Activated effector memory CD4-positive, alpha-beta T cell treated with Interleukin-2 at 50 U/mL for 16 hours (primary cell): Measurements from ENCODE around the gene SDK2.
"Not testable (repeated sequence)": the region's sequence is repeated elsewhere in the genome, so short reads cannot be mapped to it uniquely, and the experiment has no call there.

Experiments used
- DNase-seq: peaks from one replicate; pipeline ENCODE4 v3.0.0-alpha.2; 2020

The SDK2 gene

DNA sequence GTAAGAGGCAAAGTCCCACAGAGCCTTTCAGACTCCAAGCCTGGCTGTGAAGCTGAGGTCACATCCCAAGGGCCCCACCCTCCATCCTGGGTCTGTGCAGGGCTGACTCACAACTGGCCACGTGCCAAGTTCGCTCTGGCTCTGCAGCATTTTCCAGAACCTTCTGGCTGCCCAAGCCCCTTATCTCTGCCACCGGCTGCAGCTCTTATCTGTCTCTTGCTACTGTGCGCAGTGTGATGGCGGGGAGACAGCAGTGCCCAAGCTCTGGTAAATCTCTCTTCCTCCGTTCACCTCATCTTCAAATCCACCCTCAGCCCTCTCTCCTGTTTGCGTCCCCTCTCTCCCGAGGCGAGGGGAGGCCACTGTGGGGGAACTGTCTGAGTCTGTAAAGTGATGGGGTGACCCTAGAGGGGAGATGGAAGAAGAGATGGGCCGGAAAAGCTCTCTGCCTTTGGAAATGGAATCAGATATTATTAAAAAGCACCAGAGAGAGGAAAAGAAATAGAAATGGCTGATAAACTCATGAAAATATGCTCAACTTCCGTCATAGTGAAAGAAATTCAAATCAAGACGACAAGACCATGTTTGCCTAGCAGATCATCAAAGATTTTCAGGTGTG is 169.8 kb downstream of the SDK2 start:
- DNase-seq, result no peak

DNA sequence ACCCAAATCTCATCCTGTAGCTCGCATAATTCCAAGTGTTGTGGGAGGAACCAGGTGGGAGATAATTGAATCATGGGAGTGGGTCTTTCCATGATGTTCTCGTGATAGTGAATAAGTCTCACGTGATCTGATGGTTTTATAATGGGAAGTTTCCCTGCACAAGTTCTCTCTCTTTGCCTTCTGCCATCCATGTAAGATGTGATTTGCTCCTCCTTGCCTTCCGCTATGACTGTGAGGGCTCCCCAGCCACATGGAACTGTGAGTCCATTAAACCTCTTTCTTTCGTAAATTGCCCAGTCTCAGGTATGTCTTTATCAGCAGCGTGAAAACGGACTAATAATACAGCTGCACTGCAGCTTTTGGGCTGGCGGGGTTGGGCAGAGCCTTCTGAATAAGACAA is 171.5 kb downstream of the SDK2 start:
- DNase-seq, result not testable (repeated sequence)

DNA sequence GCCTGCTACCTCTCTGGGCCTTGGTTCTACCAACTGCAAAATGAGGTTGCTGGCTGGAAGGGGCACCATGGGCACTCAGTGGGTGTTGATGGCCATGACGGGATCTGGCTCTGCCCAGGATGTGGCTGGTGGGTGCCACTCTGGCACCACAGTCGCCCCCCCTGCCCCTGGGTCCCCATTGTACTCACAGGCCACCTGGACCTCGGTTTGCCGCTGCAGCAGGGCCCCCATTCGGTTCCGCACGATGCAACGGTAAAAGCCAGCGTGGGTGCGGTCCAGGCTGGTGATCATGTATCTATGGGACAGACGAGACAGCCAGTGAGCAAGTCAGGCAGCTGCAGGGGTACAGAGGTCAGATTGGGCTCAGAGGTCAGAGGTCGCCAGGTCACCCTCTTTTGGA is 172.3 kb downstream of the SDK2 start:
- no peak for DNase-seq

DNA sequence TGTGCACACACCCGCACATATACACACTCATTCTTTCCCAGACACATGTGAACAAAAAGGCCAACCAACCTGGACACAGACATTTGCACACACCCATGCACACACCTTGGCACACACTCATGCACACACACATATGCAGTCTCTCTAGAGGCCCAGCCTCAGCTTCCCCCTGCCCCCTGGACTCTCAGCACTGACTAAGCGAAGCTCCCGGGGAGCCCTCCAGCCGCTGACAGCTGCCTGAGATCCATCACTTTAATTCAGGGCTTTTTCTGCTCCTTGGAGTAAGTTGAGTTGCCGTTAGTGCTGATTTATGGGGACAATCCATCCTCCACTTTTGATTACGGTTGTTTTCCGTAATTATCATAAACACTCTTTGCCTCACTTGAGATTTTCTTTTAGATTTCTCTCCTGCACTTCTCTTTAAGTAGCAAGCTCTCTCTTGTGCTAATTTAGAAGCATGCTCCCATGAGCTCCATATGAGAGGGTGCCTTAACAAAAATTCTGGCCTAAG is 173.9 kb downstream of the SDK2 start:
- no peak for DNase-seq

DNA sequence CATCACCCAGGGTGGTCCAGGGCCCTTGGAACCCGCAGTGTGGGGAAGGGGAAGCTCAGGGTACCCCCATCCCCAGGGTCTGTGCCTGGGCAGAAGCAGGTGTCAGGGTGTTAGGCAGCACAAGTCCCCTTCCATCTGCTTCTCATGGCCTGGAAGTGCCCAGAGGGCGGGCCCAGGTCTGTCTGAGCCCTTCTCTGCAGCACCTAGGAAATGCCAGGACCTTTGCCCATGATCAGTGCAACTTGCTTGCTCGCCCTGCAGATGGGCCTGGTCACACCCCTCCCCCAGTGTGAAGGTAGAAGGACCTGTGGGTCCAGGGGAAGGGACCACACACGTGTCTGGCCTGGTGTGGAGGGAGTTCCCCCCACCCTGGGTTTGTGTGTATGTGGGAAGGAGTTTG is 174.9 kb downstream of the SDK2 start:
- no peak for DNase-seq

DNA sequence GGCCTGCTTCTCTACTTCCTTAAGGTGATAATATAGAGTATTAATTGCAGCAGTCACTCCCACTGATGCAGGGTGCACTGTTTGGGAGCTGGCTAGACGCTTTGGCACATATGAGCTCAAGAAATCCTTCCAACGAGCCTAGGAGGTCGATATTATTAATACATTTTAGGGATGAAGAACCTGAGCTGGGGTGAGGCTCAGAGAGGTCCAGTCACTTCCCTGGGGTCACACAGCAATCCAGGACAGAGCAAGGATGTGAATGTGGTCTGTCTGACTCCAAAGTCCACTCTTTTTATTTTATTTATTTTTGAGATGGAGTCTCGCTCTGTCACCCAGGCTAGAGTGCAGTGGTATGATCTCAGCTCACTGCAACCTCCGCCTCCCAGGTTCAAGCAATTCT is 176.0 kb downstream of the SDK2 start:
- DNase-seq, result no peak

DNA sequence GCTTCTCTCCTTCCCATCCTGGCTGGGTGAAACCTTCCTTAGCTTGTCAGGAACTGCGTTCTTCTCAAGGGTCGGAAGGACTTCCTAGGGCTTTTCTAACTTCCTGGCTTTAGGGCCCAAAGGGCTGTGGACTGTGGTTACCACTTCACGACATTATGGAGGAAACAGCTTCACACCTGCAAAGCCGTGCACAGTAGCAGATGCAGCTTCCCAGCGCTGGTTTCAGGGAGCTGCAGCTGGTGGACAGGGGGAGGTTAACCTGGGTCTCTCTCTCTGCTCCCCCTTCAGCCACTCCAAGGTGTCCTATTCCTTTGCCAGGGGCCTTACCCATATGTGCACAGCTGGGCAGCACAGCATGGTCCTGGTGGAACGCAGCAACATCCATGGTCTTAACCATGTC is 176.6 kb downstream of the SDK2 start:
- DNase-seq, result no peak

DNA sequence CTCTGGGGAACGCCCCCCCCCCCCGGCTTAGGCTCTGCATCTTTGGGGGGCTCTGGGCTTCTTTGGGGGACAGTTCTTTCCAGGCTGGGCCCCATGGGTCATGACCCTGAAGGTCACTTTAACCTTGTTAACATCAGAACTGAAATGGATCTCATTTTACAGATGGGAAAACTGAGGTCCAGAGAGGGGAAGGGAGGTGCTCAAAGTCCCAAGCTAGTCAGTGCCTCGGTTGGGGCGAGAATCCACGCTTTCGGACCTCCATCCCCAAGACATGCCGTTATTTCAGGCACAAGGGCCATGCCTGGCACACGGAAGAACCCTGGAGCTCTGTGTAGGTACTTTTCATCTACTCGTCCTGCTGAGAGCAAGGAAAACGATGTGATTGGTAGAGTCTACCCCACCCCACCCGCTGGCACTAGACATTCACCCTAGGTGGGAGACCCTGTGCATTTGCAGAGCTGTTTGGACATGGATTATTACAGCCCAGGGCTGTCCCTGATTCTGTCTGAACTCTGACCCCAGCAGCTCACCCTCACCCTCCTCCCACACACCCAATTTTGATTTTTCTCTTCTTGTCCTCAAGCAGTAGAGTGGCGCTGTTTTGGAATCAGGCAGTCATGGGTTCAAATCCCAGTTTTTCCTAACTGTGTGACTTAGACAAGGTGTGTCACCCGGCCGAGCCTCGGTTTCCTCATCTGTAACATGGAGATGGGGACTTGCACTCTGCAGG is 177.4 kb downstream of the SDK2 start:
- DNase-seq, result no peak

DNA sequence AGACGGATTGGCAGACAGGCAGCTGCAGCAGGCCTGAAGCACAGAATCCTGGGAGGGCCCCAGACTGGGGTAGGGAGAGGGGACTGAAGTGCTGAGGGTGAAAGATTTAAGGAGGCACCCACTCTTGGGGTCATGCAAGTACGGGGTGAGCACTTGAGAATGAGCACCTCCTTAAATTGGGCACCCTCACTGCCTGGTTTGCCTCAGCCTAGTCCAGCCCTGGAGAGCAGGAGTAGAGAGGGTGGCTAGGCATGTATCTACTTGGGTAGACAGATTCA is 178.4 kb downstream of the SDK2 start:
- no peak for DNase-seq

DNA sequence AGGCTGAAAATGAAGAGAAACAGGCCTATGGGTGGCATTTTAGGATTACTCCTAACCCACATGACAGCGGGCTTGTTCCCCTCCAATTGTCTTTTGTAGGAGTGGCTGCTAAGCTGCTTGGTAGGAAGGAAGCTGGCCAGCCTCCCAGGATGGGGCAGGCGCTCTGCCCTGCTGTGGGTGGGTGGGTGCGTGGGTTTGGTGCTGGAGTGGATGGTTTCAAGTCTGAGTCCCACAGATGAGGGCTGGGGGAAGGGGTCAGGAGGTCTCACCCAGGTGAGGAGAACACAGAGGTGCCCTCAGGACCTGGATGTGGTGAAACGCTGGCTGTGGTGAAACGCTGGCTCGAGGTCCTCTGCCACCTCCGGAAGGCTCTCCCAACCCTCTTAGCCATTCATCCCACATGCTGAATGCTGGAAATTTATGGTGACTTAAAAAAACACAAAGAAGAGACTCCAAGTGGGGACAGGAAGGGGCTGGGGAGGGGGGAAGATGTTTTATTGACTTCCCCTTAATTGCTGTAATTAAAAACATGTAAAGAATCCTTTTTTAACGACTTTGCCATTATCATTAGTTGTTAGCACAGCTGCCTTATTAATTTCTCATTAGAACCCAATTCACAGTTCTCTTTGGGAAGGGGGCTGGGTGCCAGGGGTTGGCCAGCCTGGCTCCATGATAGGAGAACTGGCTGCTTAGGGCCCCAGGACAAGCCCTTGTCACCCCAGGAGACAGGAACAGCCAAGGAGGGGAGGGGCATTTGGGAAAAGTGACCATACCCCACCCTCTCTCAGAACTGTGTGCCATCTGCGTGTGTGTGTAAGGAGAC is 178.9 kb downstream of the SDK2 start:
- DNase-seq, result no peak

DNA sequence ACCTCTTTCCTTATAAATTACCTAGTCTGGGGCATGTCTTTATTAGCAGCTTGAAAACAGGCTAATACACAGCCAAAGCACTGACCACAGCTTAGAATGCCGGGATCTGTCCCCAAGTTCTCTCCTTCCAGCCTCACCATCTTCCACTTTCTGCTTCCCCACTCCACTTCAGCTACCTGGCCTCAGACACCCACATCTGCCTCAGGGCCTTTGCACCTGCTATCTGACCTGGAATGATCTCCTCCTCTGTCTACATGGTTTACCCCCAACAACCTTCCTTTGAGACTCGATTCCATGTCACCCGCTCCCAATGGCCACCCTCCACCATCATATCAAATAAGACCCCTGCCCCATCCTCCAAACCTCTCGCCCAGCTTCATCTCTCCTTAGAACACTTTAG is 179.8 kb downstream of the SDK2 start:
- DNase-seq, result no peak

DNA sequence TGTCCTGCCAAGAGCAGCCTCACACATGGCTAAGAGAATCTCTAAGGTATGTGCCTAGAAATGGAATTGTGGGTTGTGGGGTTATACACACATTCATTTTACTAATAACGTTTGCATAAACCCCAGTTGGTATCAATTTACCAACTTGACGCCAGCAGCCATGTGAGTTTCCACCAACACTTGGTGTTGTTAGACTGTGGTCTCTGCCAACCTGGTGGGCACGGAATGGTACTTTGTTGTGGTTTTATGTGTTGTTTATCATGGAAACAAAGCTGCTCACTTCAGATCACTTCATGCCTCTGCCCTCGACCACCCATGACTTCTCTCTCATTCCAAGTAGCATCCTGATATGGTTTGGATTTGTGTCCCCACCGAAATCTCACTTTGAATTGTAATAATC is 180.4 kb downstream of the SDK2 start:
- DNase-seq, result no peak

DNA sequence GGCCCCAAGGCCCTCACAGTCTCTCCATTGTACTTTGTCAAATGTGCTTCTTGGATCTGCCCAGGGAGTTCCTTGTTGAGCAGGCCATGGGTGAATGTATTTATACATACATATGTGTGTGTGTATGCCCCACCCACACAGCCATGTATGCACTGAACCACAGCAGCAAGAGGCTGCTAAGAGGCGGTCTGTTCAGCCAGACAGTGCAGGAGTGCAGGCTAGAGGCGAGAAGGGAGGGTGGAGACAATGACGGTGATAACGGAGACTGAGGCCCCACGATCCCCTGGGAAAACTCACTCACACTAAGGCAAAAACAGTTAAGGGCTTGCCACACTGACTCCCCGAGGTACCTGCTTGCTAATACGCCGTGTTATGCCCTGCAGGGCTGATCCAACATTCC is 181.4 kb downstream of the SDK2 start:
- no peak for DNase-seq

DNA sequence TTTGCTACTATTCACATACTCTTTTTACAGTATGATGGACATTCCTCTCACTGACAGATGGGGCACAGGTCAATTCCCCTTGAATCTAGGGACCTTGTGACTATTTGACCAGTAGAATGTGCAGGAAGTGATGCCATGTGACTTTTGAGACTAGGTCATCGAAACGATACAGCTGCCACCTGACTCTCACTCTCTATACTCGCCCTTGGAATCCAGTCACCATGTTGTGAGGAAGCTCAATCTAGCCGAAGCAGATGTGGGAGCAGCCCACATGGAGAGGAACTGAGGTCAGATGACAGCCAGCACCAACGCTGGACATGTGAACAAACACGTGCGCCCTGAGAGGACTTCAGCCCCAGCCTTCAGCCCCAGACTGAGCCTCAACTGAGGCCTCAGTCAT is 184.3 kb downstream of the SDK2 start:
- DNase-seq, result no peak

DNA sequence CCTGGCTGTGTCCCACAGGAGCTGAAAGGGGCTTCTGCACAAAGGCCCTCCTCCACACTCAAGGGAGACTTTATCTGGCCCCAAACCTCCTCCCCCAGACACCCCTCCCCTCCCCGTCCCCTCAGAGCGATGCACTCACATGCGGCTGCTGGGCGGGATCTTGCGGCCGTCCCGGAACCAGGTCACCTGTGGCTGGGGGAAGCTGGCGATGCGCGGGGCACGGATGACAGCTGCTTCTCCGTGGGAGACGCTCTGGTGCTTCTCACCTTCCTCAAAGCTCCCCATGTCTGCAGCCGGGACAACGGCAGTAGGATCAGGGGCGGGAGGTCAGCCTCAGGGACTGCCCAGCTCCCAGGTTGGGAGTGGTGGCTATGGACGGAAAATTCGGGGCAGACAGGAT is 188.5 kb downstream of the SDK2 start:
- no peak for DNase-seq

DNA sequence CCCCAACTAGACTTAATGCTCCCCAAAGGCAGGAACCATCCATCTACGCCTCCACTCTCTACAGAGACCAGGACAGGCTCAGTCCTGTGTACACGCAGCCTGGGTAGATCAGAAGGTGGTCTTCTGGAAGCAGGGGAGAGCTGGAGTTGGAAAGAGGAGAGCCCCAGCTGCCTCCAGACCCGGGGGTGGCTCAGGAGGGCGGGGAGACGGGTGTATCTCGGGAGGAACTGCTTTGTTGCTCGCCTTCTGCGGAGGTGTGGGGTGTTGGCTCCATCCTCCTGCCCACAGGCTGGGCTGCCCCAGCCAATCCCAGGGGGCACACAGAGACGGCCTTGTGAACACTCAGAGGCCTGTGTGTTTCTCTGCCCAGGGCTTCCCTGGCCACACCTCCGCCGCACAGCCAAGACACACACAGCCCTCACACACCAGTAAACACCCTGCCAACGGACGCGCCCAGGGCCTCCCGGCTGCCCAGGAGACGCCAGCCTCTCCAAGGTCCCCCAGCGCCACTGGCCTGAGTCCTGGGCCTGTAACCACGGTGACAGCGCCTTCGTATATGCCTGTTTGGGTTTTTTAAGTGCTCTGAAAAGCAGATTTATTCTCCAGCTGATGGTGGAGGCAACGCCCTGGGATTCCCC is 189.1 kb downstream of the SDK2 start:
- no peak for DNase-seq

DNA sequence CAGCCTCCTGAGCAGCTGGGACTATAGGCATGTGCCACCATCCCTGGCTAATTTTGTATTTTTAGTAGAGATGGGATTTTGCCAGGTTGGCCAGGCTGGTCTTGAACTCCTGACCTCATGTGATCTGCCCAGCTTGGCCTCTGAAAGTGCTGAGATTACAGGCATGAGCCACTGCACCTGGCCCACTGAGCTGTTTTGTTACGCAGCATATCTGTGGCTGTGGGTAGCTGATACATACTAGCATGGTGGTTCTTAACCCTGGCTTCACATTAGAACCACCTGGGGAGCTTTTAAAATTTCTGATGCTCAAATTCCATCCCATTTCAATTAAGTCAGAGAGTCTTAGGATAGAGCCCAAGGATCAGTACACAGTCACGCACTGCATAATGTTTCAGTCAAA is 190.8 kb downstream of the SDK2 start:
- DNase-seq, result not testable (repeated sequence)

DNA sequence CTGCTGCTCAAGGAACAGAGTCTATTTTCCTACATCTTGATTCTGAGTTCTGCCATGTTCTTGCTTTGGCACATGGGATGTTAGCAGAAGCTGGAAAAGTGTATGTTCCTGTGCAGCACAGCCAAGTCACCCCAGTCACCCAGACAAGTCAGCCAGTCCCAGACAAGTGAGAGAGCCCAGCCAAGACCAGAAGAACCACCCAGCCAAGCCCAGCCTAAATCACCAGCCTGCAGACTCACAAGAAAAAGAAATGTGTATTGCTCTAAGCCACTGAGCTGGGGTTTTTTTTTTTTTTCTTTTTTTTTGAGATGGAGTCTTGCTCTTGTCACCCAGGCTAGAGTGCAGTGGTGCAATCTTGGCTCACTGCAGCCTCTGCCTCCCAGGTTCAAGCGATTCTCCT is 191.2 kb downstream of the SDK2 start:
- no peak for DNase-seq

DNA sequence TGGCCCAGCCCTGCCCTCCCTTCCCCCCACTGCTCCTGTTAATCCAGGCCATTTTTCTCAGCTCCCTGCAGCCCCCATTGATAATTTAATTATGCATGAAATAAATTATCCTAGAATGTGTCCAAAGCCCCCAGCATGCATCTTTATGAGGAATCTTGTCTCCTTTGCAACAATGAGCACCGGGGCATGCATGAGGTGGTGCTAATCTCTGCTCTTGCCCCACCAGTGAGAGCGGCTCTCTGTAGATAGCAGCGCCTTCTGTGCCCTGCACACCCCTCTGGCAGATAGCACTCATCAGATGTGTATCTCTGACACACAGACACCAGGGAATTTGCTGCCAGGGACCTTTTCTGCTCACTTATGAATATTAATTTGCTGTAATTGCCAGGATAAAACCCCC is 192.2 kb downstream of the SDK2 start:
- DNase-seq, result no peak

DNA sequence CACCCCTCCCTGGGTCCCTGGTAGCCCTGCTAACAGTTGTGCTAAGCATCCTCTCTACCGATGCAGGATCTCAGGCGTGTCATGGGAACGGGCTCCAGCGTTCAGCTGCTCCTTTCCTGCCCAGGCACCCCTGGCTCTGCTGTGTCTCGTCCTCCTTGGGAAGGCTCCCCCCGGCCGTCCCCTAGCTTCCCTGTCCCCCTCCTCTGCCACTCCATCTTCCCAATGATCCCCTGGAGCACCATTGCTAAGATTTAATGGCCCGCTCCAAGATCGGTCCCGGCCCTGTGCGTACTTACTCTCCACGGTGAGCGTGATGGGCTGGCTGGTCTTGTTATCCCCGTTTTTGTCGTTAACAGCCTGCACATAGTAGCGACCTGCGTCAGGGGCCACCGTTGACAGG is 196.9 kb downstream of the SDK2 start:
- DNase-seq, result no peak

DNA sequence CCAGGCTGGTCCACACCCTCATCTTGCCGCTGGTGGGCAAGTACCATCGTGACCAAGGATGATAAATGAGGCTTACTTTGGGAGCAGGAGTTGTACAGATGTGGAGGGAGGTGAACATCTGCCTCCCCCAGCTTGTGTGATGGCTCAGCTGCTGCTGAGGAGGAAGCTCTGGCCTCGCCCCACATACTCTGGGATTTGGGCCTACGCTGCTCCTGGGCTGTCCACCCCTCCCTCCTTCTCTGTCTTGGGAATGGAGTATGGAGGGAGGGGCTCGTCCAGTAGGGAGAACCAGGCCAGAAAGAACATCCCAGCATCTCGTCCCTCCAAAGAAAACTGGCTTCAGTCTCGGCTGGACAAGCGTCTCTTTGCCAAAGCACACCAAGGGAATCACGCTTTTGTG is 197.6 kb downstream of the SDK2 start:
- no peak for DNase-seq

DNA sequence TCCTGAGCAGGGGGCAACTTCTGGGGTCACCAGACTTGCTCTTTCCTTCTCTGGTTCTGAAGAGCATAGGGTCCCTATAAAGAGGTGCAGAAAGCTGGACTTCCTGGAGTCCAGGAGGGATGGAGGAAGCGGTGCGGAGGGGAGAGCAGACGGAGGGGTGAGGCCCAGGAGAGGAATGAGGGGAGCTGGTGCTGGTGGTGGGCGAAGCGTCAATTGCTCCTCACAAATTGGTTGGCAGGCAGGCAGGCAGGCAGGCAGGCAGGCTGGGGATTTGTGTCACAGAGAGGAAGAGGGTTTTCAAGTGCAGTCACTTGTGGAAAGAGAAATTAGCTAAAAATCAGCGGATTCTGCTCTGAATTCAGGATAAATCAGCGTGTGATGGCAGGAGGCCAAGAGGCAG is 198.8 kb downstream of the SDK2 start:
- no peak for DNase-seq

DNA sequence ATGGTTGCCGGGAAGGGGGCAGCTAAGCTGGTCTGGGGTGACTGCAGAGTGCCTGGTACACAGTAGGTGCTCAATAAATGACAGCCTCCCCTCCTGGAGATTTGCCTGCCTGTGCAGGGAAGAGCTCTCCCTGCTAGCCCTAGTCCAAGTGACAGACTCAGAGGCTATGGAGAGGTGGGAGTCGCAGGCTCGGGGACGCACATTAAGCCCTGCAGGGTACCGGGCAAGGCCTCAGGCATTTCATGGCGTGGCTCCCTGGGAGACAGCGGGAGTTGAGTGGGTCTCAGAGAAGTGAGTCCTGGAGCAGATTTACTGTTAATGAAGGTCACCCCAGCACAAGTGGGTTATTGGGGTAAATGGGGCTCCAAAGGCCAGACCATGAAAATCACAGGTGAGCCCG is 200.2 kb downstream of the SDK2 start:
- DNase-seq, result no peak

DNA sequence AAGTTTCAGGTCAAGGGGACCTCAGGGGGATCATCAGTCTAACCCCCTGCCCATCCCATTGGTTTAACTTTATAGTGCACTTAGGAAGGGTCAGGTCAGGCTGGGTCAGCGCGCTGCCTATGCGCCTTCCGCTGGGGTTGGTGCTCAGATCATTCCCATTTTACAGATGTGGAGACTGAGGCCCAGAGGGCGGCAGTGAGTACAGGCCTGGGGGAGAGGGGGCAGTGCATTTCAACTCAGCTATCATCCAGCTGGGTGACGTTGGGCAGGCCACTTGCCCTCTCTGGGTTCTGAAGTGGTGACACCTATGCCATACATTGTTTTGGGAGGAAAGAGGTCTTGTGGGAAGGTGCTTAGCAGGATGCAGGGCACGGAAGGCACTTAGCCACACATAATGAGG is 204.6 kb downstream of the SDK2 start:
- DNase-seq, result no peak
